GM19239 (cell line): ENCODE measurements around the gene C11orf54.
"Not testable (repeated sequence)": the region's sequence is repeated elsewhere in the genome, so short reads cannot be mapped to it uniquely, and the experiment has no call there.

ENCODE experiments used
- DNase-seq: peaks from one replicate; pipeline ENCODE4 v3.0.0; 2011; ENCODE audit warnings: low spot score; ENCODE audit not compliant: insufficient read length
- FAIRE-seq: peaks from 2 replicates; lab custom pipeline; 2011; peaks lifted over from hg19 to GRCh38; lab: Jason Lieb, UNC

Gene C11orf54

GRCh38 chr11:93759123-93759522 lies 17.7 kb downstream of the C11orf54 start:
- FAIRE-seq, result not testable (repeated sequence)

GRCh38 chr11:93761910-93762309 lies 20.4 kb downstream of the C11orf54 start:
- no peak for DNase-seq
- FAIRE-seq, result no peak

More at GRCh38 chr11:93759123-93759522, 17.7 kb downstream of the C11orf54 start:
- DNase-seq, result not testable (repeated sequence)

- no peak for DNase-seq
- no peak for FAIRE-seq
Observed at GRCh38 chr11:93765551-93765950, 24.1 kb downstream of the C11orf54 start.

DNA sequence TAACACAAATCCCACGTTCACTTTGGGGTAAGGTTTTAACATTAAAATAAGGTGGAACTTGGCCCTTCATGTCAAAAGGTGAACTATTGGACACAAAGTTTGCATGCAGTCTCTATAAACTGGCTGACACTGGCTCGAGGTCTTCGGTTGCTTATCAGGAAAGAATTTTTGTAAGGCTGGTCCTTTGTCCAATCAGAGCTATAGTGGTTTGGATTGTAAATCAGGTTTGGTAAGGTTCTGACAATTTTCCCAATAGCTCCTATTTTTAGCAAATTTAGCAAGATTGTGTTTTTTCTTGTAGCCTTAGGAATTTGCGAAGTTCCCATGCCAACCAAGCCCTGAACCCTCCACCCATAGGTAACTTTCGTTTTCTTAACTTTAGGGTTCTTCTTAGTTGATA lies 25.0 kb downstream of the C11orf54 start:
- FAIRE-seq (no peak), DNase-seq (no peak)

DNA sequence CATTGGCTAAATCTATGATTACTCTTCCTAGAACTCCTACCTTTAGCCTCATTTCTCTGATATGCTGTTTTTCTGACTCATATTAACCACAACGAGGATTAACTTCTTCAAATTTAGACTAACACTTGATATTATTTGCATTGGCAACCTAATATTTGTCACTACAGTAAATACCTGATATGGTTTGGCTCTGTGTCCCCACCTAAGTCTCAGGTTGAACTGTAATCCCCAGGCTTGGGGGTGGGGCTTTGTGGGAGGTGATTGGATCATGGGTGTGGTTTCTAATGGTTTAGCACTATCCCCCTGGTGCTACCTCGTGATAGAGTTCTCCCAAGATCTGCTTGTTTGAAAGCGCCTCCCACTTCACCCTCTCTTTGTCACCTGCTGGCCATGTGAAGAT lies 25.5 kb downstream of the C11orf54 start:
- DNase-seq (no peak), FAIRE-seq (no peak)

GRCh38 chr11:93770160-93770559 lies 28.7 kb downstream of the C11orf54 start:
- FAIRE-seq (no peak), DNase-seq (no peak)

DNA sequence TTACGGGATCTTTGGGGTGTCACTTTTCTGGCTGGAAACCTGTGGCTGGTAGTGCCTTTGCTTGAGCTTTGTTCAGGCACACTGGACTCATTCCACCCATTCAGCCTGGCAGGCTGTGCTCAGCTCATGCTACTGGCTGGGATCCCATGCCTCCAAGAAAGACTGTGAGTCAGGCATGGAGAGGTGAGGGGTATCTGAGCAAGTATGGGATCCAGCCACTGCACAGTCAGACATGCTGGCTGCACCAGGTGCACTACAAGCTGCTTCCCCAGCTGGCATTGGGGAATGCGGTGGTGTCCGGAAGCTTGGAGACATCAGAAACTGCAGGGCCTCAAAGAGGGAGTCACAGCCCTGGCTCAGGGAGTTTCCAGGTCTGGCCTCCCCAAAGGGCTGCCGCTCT lies 30.7 kb downstream of the C11orf54 start:
- DNase-seq, result no peak
- no peak for FAIRE-seq

GRCh38 chr11:93773045-93773477 lies 31.6 kb downstream of the C11orf54 start:
- no peak for FAIRE-seq
- DNase-seq, result no peak

- FAIRE-seq, result no peak
- DNase-seq, result no peak
Observed at GRCh38 chr11:93773601-93774200, 32.2 kb downstream of the C11orf54 start.

GRCh38 chr11:93774560-93774959 lies 33.1 kb downstream of the C11orf54 start:
- DNase-seq, FAIRE-seq: not testable (repeated sequence)

DNA sequence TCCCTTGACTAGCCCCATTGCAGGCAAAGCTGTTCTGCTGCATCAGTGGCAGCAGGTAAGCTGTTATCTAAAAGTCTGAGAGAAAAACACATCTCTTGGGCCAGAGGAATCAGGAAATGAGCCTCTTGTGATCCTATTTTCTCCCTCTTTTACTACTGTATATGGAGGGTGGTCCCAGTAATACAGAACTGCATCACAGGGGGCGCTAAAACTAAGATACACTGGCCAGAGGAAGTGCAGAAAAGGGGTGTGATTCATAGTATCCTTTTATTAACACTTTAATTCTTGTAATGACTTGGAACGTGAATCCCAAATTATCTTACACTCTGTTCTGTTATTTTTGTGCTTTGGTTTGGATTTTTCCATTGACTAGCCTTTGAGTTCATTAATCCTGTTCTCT lies 33.8 kb downstream of the C11orf54 start:
- DNase-seq (no peak), FAIRE-seq (no peak)

GRCh38 chr11:93783362-93783761 lies 41.9 kb downstream of the C11orf54 start:
- DNase-seq (no peak), FAIRE-seq (no peak)

- FAIRE-seq, result no peak
- DNase-seq, result no peak
Observed at GRCh38 chr11:93783765-93784144, 42.3 kb downstream of the C11orf54 start.

DNA sequence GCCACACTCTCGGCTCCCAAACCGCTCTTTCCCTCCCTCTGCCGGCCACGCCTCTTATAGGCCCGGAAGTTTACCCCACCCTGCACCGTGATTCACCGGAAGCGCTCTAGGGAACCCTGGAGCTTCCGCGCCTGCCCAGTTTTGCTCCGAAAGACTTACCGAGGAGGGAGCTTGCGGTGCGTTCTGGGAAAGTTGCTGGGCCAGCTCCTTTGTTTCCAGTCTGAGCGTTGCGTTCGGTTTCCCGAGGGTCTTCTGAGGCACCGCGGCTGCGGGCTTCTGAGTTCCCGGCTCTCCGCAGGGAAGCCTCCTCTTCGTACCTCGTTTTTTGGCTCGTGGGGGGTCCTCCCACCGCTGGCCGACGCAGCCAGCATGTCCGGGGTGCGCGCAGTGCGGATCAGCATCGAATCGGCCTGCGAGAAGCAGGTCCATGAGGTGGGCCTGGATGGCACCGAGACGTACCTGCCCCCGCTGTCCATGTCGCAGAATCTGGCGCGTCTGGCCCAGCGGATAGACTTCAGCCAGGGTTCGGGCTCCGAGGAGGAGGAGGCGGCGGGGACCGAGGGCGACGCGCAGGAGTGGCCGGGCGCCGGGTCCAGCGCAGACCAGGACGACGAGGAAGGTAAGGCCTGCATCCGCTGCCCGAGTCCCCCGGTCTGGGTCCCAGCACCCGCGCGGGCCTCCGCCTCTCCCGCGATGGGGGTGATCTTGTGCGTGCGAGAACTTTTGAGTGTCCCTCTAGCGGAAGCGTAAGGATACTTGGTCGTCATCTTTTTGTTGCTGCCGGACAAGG lies 42.9 kb downstream of the C11orf54 start, which contains the start of gene MED17:
Gene MED17 (plus strand): TSS at position 138 of the 790 bp plus-strand sequence. CDS start 232 bp downstream, at position 370.
- FAIRE-seq (peak; percentile 92), DNase-seq (peak; percentile 75)

DNA sequence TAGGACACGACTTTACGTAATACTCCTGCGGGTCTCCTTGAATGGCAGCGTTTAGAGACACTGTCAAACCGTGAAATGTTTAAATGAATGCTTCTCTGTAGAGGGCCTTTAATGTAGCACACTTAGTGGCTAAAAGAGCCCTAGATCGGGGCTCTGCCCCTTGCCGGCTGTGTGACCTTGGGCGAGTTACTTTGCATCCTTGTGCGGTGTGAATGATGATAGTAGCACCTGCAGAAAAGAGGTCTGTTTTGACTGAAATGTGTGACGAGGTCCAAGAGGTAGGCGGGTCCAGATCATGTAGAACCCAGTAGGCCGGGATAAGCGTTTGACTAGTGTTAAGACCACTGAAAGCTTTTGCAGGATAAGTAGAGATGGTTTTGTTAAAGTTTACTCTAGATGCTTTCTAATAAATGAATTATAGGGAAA lies 43.5 kb downstream of the C11orf54 start:
- DNase-seq (no peak), FAIRE-seq (peak; percentile 76)

DNA sequence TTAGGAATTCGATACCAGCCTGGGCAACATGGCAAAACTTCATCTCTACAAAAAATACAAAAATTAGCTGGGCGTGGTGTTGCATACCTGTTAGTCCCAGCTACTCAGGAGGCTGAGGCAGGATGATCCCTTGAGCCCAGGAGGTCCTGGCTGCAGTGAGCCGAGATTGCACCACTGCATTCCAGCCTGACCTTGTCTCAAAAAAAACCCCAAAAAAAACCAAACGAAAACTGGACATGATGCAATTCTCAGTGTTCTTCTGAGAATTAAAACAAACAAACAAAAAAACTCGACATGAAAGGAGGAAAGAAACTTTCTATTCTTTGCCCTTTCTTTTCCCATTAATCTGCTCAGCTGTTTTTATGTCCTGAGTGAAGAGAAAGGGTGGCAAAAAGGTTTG lies 50.0 kb downstream of the C11orf54 start:
- no peak for FAIRE-seq
- DNase-seq, result no peak

DNA sequence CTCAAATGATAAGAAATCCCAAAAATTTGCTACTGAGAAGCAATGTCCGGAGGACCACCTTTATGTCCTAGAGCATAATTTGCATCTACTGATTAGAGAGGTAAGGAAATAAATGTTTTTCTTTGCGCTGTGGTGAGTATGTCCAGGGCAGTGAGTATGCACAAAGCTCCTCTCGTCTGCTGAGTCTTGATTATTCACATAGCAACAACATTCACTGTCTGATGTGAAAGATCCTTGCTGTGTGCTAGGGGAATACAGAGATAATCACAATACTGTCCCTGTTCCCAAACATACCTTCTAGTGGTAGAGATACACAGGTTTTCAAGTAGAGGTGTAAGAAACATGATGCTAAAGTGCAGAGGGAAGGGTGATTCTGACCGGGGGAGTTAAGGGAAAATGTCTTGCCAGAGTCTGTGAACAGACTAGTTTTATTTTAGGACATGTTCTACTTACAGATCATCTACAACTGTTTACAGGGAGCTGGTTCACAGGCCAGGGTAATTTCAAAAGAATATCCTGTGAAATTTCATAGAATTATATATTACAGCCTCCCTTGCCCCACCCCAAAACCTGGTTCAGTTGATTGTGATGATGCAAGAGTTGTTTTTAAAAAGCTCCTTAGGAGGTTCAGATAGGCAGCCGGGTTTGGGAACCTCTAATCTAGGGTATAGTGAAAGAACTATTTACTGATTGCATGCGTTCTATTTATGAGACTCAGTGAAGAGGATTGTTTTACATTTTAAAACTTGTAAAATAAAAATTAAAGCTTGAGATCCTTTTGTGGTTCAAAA lies 55.2 kb downstream of the C11orf54 start:
- FAIRE-seq, result no peak
- no peak for DNase-seq

DNA sequence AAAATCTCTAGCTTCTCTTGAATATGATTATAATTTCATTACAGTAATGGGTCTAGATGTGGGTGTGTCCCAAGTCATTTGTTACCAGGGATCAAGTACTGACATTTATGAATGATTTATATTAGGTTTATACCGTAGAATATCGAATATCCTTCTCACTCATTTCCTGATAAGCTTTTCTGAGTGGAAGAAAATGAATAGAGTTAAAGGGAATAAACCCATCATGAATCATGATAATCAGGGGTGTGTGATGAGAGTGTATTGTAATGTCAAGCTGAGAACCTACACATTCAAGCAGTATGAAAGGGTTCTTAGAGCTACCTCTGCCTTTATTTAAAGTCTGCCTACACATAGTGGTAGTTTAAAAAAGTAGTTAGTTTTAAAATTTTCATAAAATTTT lies 59.9 kb downstream of the C11orf54 start:
- DNase-seq (no peak), FAIRE-seq (no peak)

GRCh38 chr11:93804879-93805278 lies 63.4 kb downstream of the C11orf54 start:
- FAIRE-seq, result no peak
- DNase-seq, result no peak

DNA sequence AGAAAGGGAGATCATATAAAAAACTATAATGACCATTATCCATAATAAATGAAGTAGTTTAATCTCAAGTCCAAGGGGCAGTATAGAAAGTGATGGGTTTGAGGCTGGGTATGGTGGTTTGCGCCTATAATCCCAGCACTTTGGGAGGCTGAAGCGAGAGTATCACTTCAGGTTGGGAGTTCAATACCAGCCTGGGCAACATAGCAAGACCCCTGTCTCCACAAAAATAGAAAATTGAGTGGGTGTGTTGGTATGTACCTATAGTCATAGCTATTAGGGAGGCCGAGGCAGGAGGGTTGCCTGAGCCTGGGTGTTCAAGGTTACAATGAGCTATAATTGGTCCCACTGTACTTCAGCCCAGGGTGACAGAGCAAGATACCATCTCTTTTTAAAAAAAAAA lies 66.5 kb downstream of the C11orf54 start:
- no peak for FAIRE-seq
- DNase-seq, result no peak

DNA sequence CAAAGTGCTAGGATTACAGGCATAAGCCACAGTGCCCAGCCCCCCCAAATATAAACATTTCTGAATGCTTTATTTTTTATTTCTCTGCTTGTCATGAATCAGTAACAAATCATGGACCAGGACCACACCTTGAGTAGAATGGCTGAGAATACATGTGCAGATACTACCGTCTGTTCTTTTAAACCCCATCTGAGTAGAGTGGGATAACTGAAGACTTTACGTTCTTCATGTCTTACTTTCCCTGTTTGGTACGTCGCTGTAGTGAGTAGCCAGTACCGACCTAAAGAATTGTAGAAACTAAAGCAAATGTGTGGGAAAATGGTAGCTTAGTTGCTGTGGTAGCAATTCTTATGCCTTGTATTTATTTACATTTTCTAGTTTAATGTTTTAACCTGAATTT lies 72.5 kb downstream of the C11orf54 start:
- no peak for FAIRE-seq
- DNase-seq, result no peak
